H9 (cell line): ENCODE data around the gene TGFBI. TPM values are rescaled to one million over a fixed set of nuclear protein-coding genes. Genes with fewer than 3 reads are reported as not detected.

Experiments used
- DNase-seq: peaks from one replicate; pipeline ENCODE4 v3.0.0-alpha.2; 2017
- H2AFZ ChIP-seq: one replicate; pipeline ENCODE4 v1.6.1; 2013; ENCODE audit warnings: mild to moderate bottlenecking, low read length, control low read depth, moderate library complexity
- H2AK5ac ChIP-seq: 2 replicates; pipeline ENCODE4 v1.6.1; 2013; ENCODE audit warnings: low read length, control low read depth, mixed read lengths; ENCODE audit not compliant: insufficient read length
- H2BK120ac ChIP-seq: one replicate; pipeline ENCODE4 v1.6.1; 2013; ENCODE audit warnings: low read depth, mild to moderate bottlenecking, low read length, control low read depth, inconsistent platforms; ENCODE audit not compliant: poor library complexity, severe bottlenecking
- H2BK12ac ChIP-seq: 2 replicates; pipeline ENCODE4 v1.6.1; 2013; ENCODE audit warnings: low read length, control low read depth, mixed read lengths, low read depth; ENCODE audit not compliant: insufficient read length
- H2BK15ac ChIP-seq: 2 replicates; pipeline ENCODE4 v1.6.1; 2013; ENCODE audit warnings: low read depth, low read length, control low read depth
- H2BK20ac ChIP-seq: one replicate; pipeline ENCODE4 v1.6.1; 2013; ENCODE audit warnings: low read depth, mild to moderate bottlenecking, low read length, control low read depth, inconsistent platforms; ENCODE audit not compliant: poor library complexity, severe bottlenecking
- H2BK5ac ChIP-seq: 2 replicates; pipeline ENCODE4 v1.6.1; 2013; ENCODE audit warnings: low read length, control low read depth, mixed read lengths; ENCODE audit not compliant: insufficient read length
- H3K14ac ChIP-seq: 2 replicates; pipeline ENCODE4 v1.6.1; 2013; ENCODE audit warnings: low read length, control low read depth; ENCODE audit not compliant: insufficient read depth
- H3K18ac ChIP-seq: 2 replicates; pipeline ENCODE4 v1.6.1; 2013; ENCODE audit warnings: low read depth, mild to moderate bottlenecking, mixed read lengths, low read length, control low read depth; ENCODE audit not compliant: insufficient read length
- H3K23ac ChIP-seq: 2 replicates; pipeline ENCODE4 v1.6.1; 2013; ENCODE audit warnings: low read length, control low read depth, mixed read lengths, low read depth; ENCODE audit not compliant: insufficient read length
- H3K23me2 ChIP-seq: 2 replicates; pipeline ENCODE4 v1.6.1; 2013; ENCODE audit warnings: low read depth, mild to moderate bottlenecking, mixed read lengths, low read length, control low read depth; ENCODE audit not compliant: insufficient read length, poor library complexity, severe bottlenecking
- H3K27ac ChIP-seq: 2 replicates; pipeline ENCODE4 v1.5.1; 2013; ENCODE audit warnings: low read length, control low read depth, mixed read lengths, low read depth; ENCODE audit not compliant: insufficient read length
- H3K27me3 ChIP-seq: 2 replicates; pipeline ENCODE4 v1.6.1; 2013; ENCODE audit warnings: low read length, control low read depth, inconsistent platforms; ENCODE audit not compliant: insufficient read depth
- H3K4ac ChIP-seq: 2 replicates; pipeline ENCODE4 v1.6.1; 2013; ENCODE audit warnings: low read depth, mild to moderate bottlenecking, control low read depth, inconsistent platforms, low read length, moderate library complexity
- H3K4me1 ChIP-seq: 2 replicates; pipeline ENCODE4 v1.6.1; 2013; ENCODE audit warnings: low read length, control low read depth, inconsistent platforms; ENCODE audit not compliant: insufficient read depth
- H3K4me2 ChIP-seq: 2 replicates; pipeline ENCODE4 v1.6.1; 2013; ENCODE audit warnings: low read length, control low read depth, mixed read lengths; ENCODE audit not compliant: insufficient read length, insufficient read depth
- H3K56ac ChIP-seq: 2 replicates; pipeline ENCODE4 v1.6.1; 2013; ENCODE audit warnings: low read depth, mild to moderate bottlenecking, mixed read lengths, low read length, control low read depth; ENCODE audit not compliant: insufficient read length
- H3K79me1 ChIP-seq: 2 replicates; pipeline ENCODE4 v1.6.1; 2013; ENCODE audit warnings: low read depth, mild to moderate bottlenecking, moderate library complexity, low read length, control low read depth, inconsistent platforms; ENCODE audit not compliant: insufficient read depth, poor library complexity, severe bottlenecking
- H3K79me2 ChIP-seq: 2 replicates; pipeline ENCODE4 v1.6.1; 2013; ENCODE audit warnings: low read length, control low read depth, inconsistent platforms; ENCODE audit not compliant: insufficient read depth
- H3K9ac ChIP-seq: 2 replicates; pipeline ENCODE4 v1.6.1; 2013; ENCODE audit warnings: low read length, control low read depth, mixed read lengths; ENCODE audit not compliant: insufficient read length; ENCODE audit errors: extremely low read depth
- H3K9me3 ChIP-seq: one replicate; pipeline ENCODE4 v1.6.1; 2013; ENCODE audit warnings: low read depth, low read length, inconsistent platforms; ENCODE audit not compliant: control insufficient read depth
- H3T11ph ChIP-seq: one replicate; pipeline ENCODE4 v1.6.1; 2013; ENCODE audit warnings: mild to moderate bottlenecking, low read length, control low read depth, inconsistent platforms
- H4K20me1 ChIP-seq: one replicate; pipeline ENCODE4 v1.6.1; 2013; ENCODE audit not compliant: control insufficient read depth, insufficient read length, insufficient read depth
- H4K5ac ChIP-seq: 2 replicates; pipeline ENCODE4 v1.6.1; 2013; ENCODE audit warnings: low read depth, mild to moderate bottlenecking, mixed read lengths, low read length, control low read depth; ENCODE audit not compliant: insufficient read length
- H4K8ac ChIP-seq: replicated peaks from 2 replicates; pipeline ENCODE4 v1.6.1; 2013; ENCODE audit warnings: low read length, control low read depth, mixed read lengths, low read depth; ENCODE audit not compliant: insufficient read length
- H4K91ac ChIP-seq: 2 replicates; pipeline ENCODE4 v1.6.1; 2013; ENCODE audit warnings: low read depth, mild to moderate bottlenecking, moderate library complexity, mixed read lengths, low read length, control low read depth; ENCODE audit not compliant: insufficient read length
- H3K27ac Mint-ChIP-seq, 3 experiments: 2 replicates in 2 of 3; 3 replicates in 1 of 3; pipeline ENCODE4 v1.8.0; 2020 to 2021; ENCODE audit warnings: mixed read lengths in 3 of 3, mild to moderate bottlenecking in 1 of 3, moderate library complexity in 1 of 3
- H3K27me3 Mint-ChIP-seq: 2 replicates; pipeline ENCODE4 v1.8.0; 2021; ENCODE audit warnings: low read depth, mild to moderate bottlenecking, moderate library complexity, mixed read lengths
- H3K36me3 Mint-ChIP-seq, 3 experiments: 2 replicates in 2 of 3; 3 replicates in 1 of 3; pipeline ENCODE4 v1.8.0; 2020 to 2021; ENCODE audit warnings: low read depth in 3 of 3, mixed read lengths in 3 of 3; ENCODE audit not compliant: insufficient read depth in 1 of 3
- H3K4me1 Mint-ChIP-seq, 2 experiments: 2 replicates each; pipeline ENCODE4 v1.8.0; 2020; ENCODE audit warnings: mixed read lengths in 2 of 2
- H3K4me3 Mint-ChIP-seq, 2 experiments: 2 replicates in 1 of 2; 3 replicates in 1 of 2; pipeline ENCODE4 v1.8.0; 2020 to 2021; ENCODE audit warnings: mild to moderate bottlenecking in 2 of 2, mixed read lengths in 2 of 2, moderate library complexity in 1 of 2
- H3K9me3 Mint-ChIP-seq, 2 experiments: 2 replicates in 1 of 2; 3 replicates in 1 of 2; pipeline ENCODE4 v1.8.0; 2020; ENCODE audit warnings: mild to moderate bottlenecking in 2 of 2, mixed read lengths in 2 of 2, moderate library complexity in 1 of 2
- CTCF ChIP-seq: fragments of 200-600 bp; sonication (generic); conservative IDR thresholded peaks from 3 replicates; pipeline ENCODE4 v1.8.0; 2021; ENCODE audit warnings: antibody characterized with exemption, mild to moderate bottlenecking
- WGBS: extraction: QIAGEN DNeasy Blood & Tissue Kit; methylation state at CpG from one replicate; pipeline ENCODE4 v1.1.7; 2013; ENCODE audit warnings: missing lambda C conversion rate, low lambda C conversion rate, mixed read lengths; ENCODE audit not compliant: insufficient read length; ENCODE audit errors: extremely low coverage; 5-methylcytosine and 5-hydroxymethylcytosine counted together
- total RNA-seq: library from RNA; stranded (reverse); gene quantifications from 2 replicates; pipeline ENCODE4 v1.2.1, GENCODE V29; 2021

TGFBI gene
- total RNA-seq, 1 experiment from 2014 or later: 4.7 TPM

- no peak overlapping the region for H3K9ac ChIP-seq
- Mint-ChIP-seq H3K9me3 (no peaks in the 10 kb centered on the region), H3K4me3 (no peak overlapping the region), H3K27ac (no peak overlapping the region), H3K4me1 (peaks cover 5 to 13% of the 10 kb centered on the region in 2 experiments), H3K36me3 (no peaks in the 10 kb centered on the region), H3K27me3 (peaks cover 9% of the 10 kb centered on the region)
- H4K5ac ChIP-seq: no peak overlapping the region
- no peaks in the 10 kb centered on the region for H3K79me2 ChIP-seq
- no peak overlapping the region for H3K23ac ChIP-seq
- H4K20me1 ChIP-seq: no peaks in the 10 kb centered on the region
- no peak overlapping the region for H2AK5ac ChIP-seq
- H3K56ac ChIP-seq: no peak overlapping the region
- H3T11ph ChIP-seq: no peak overlapping the region
- no peaks in the 10 kb centered on the region for H3K79me1 ChIP-seq
- no peak overlapping the region for H3K14ac ChIP-seq
- no peak overlapping the region for H3K4ac ChIP-seq
- no peaks in the 10 kb centered on the region for H3K9me3 ChIP-seq
- H2AFZ ChIP-seq: no peak overlapping the region
- no peak overlapping the region for H2BK12ac ChIP-seq
- TF ChIP-seq CTCF: no peak
- no peak for DNase-seq
- no CpG with 5 or more reads among the region's 3 CpGs for WGBS
- no peaks in the 10 kb centered on the region for H3K27me3 ChIP-seq
- H3K4me2 ChIP-seq: no peak overlapping the region
- H2BK20ac ChIP-seq: no peak overlapping the region
- H3K4me1 ChIP-seq: no peaks in the 10 kb centered on the region
- H4K8ac ChIP-seq: no peak overlapping the region
- H3K18ac ChIP-seq: no peak overlapping the region
- no peak overlapping the region for H2BK120ac ChIP-seq
- H3K27ac ChIP-seq: no peak overlapping the region
- no peaks in the 10 kb centered on the region for H3K23me2 ChIP-seq
- H2BK15ac ChIP-seq: no peak overlapping the region
- H4K91ac ChIP-seq: no peak overlapping the region
- H2BK5ac ChIP-seq: no peak overlapping the region
These were observed 27.9 kb upstream of the TGFBI start for GRCh38 chr5:136000932-136001331.
